Measurements from ENCODE around the gene NXPH1.

Gene NXPH1

GRCh38 chr7:8418629-8419245, 14.7 kb upstream of the NXPH1 start:
- H3K27ac Mint-ChIP-seq = no peak overlapping the region
- H3K4me3 Mint-ChIP-seq = no peak overlapping the region
- peaks cover 6 to 9% of the 10 kb centered on the region in 2 donors for H3K27me3 Mint-ChIP-seq
- DNase-seq (peak; percentile 32 to 45 (median 41)), ATAC-seq (replicated peaks) (peak; percentile 44)
- no peaks in the 10 kb centered on the region for H3K36me3 Mint-ChIP-seq (ENCODE audit: insufficient read depth)
- no peaks in the 10 kb centered on the region for H3K9me3 Mint-ChIP-seq
- no peaks in the 10 kb centered on the region for H3K4me1 Mint-ChIP-seq (ENCODE audit: low read depth in 2 of 2)

DNA sequence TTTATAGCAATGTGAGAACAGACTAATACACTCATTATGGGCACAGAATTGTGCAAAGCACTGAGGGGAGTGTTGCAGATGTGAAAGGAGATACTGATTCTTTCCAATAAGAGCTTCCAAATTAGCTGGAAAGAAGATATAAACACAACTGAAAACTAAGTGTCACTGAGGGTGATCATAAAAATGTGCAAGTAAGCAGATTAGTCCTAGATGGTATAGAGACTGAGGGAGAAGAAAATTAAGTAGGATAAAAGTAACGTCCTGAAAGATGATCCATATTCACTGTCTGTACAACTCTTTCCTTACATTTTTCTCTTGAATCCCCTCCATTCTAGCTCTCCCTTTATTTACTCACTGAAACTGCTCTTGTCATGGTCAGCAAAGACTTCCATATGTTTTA, 11.2 kb upstream of the NXPH1 start:
- Mint-ChIP-seq H3K27me3 (peaks cover 6 to 9% of the 10 kb centered on the region in 2 donors), H3K4me1 (ENCODE audit: low read depth in 2 of 2) (no peaks in the 10 kb centered on the region), H3K27ac (no peak overlapping the region), H3K9me3 (no peaks in the 10 kb centered on the region), H3K4me3 (no peak overlapping the region), H3K36me3 (ENCODE audit: insufficient read depth) (no peaks in the 10 kb centered on the region)
- ATAC-seq (replicated peaks) (no peak), DNase-seq (no peak)

DNA sequence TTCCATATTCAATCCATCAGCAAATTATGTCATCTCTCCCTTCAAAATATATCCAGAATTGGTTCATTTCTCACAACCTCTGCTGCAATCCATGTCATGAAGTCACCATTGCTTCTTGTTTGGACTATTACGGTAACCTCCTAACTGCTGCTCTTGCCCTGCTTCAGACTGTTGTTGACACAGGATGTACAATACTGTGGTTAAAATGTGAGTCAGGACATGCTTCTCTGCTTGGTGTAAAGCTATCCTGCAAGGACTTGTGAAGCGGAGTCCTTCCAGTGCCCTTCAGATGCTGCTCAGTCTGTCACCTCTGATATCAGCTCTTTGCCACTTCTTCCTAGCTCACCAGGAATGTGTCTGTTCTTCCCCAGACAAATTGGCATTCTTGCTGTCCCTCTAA, 10.4 kb upstream of the NXPH1 start:
- H3K27ac Mint-ChIP-seq = no peak overlapping the region
- no peaks in the 10 kb centered on the region for H3K9me3 Mint-ChIP-seq
- no peaks in the 10 kb centered on the region for H3K4me1 Mint-ChIP-seq (ENCODE audit: low read depth in 2 of 2)
- H3K27me3 Mint-ChIP-seq = peaks cover 2% of the 10 kb centered on the region in 2 donors
- DNase-seq (no peak), ATAC-seq (replicated peaks) (no peak)
- H3K4me3 Mint-ChIP-seq = no peak overlapping the region
- no peaks in the 10 kb centered on the region for H3K36me3 Mint-ChIP-seq (ENCODE audit: insufficient read depth)

DNA sequence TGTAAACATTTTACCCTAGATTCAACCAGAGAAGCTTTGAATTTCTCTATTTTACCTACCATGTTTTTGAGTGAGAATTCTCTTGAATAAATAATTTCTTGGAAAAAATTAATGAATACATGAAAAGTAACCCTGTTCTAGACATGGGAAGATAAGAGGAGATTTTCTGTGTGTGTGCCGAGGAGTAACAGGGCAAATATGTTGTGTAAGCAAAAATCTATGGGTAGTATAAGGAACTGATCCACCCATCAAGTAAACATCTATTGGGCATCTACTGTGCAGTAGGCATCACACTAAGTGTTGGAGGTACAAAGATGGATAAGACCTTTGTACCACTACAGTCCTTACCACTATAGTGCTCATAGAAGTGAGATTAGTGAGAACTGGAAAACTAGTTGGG, 8.2 kb upstream of the NXPH1 start:
- Mint-ChIP-seq H3K4me3 (no peak overlapping the region), H3K9me3 (no peaks in the 10 kb centered on the region), H3K36me3 (ENCODE audit: insufficient read depth) (no peaks in the 10 kb centered on the region), H3K27ac (no peak overlapping the region), H3K4me1 (ENCODE audit: low read depth in 2 of 2) (no peaks in the 10 kb centered on the region), H3K27me3 (peaks cover 0 to 6% of the 10 kb centered on the region in 2 donors)
- ATAC-seq (replicated peaks) = no peak
- no peak for DNase-seq

DNA sequence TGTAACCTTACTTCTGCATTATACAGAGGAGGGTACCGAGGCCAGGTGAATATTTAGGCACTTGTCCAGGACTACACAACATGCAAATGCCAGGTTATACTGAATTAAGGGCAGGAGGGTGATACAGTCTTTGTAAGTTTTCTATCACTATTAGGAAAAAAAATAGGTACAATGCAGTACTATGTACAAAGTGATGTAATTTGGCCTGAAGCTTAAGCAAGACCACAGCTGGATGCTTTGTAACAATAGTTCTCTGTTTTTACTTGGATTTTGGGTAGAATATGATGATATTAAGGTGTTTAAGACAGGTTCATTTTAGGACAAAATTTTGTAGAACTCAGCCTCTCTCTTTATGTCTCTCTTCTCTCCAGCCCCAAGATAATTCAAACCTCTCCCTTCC, 2.8 kb upstream of the NXPH1 start:
- Mint-ChIP-seq H3K9me3 (peaks cover 0 to 2% of the 10 kb centered on the region in 2 donors), H3K4me3 (no peak overlapping the region), H3K4me1 (ENCODE audit: low read depth in 2 of 2) (peaks cover 7 to 15% of the 10 kb centered on the region in 2 donors), H3K36me3 (ENCODE audit: insufficient read depth) (no peaks in the 10 kb centered on the region), H3K27me3 (peaks cover 37 to 55% of the 10 kb centered on the region in 2 donors), H3K27ac (no peak overlapping the region)
- no peak for ATAC-seq (replicated peaks)
- no peak for DNase-seq

- peaks cover 73 to 76% of the 10 kb centered on the region in 2 donors for H3K27me3 Mint-ChIP-seq
- H3K36me3 Mint-ChIP-seq (ENCODE audit: insufficient read depth) = no peaks in the 10 kb centered on the region
- peak overlapping the region in 1 of 2 donors; percentile 35 for H3K4me3 Mint-ChIP-seq
- DNase-seq (no peak), ATAC-seq (replicated peaks) (no peak)
- peaks cover 15 to 18% of the 10 kb centered on the region in 2 donors for H3K4me1 Mint-ChIP-seq (ENCODE audit: low read depth in 2 of 2)
- H3K9me3 Mint-ChIP-seq = peaks cover 0 to 2% of the 10 kb centered on the region in 2 donors
- no peak overlapping the region for H3K27ac Mint-ChIP-seq
Observed at GRCh38 chr7:8434290-8435002, 1.0 kb downstream of the NXPH1 start.

DNA sequence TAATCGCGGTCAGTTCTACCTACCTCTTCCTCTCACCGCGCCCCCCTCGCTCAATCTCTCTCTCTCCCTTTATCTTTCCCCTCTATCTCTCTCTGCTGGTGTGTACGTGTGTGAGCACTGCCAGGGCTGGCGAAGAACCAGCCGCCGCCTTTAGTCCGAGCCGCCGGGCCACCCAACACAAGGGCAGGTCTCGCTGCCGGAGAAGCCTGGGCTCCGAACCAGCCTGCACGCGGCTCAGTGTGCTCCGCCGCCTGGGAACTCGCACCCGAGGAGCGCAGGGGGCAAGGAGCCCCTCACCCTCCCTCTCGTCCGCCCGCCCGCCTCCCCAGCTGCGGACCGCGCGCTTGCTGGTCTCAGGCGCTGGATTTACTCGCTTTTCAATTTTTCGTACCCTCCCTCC, 1.7 kb downstream of the NXPH1 start:
- H3K36me3 Mint-ChIP-seq (ENCODE audit: insufficient read depth) = no peaks in the 10 kb centered on the region
- DNase-seq (no peak), ATAC-seq (replicated peaks) (no peak)
- H3K4me1 Mint-ChIP-seq (ENCODE audit: low read depth in 2 of 2) = peaks cover 15 to 18% of the 10 kb centered on the region in 2 donors
- H3K9me3 Mint-ChIP-seq = peaks cover 0 to 2% of the 10 kb centered on the region in 2 donors
- H3K27ac Mint-ChIP-seq = no peak overlapping the region
- H3K4me3 Mint-ChIP-seq = peak overlapping the region in 1 of 2 donors; percentile 2
- peaks cover 79 to 83% of the 10 kb centered on the region in 2 donors for H3K27me3 Mint-ChIP-seq

- DNase-seq = no peak
- Mint-ChIP-seq H3K27ac (no peak overlapping the region), H3K27me3 (peaks cover 85 to 87% of the 10 kb centered on the region in 2 donors), H3K36me3 (ENCODE audit: insufficient read depth) (no peaks in the 10 kb centered on the region), H3K9me3 (peaks cover 0 to 2% of the 10 kb centered on the region in 2 donors), H3K4me1 (ENCODE audit: low read depth in 2 of 2) (peaks cover 15 to 18% of the 10 kb centered on the region in 2 donors), H3K4me3 (peak overlapping the region in 1 of 2 donors; percentile 2)
- ATAC-seq (replicated peaks) = no peak
Observed at GRCh38 chr7:8435590-8436545, 2.5 kb downstream of the NXPH1 start.

- peaks cover 0 to 2% of the 10 kb centered on the region in 2 donors for H3K9me3 Mint-ChIP-seq
- H3K36me3 Mint-ChIP-seq (ENCODE audit: insufficient read depth) = peaks cover under 1% of the 10 kb centered on the region
- H3K27ac Mint-ChIP-seq = no peak overlapping the region
- peaks cover 15 to 18% of the 10 kb centered on the region in 2 donors for H3K4me1 Mint-ChIP-seq (ENCODE audit: low read depth in 2 of 2)
- DNase-seq (peak in 1 of 3 experiments; percentile 3), ATAC-seq (replicated peaks) (no peak)
- peak overlapping the region in 1 of 2 donors; percentile 21 for H3K4me3 Mint-ChIP-seq
- peaks cover 84 to 97% of the 10 kb centered on the region in 2 donors for H3K27me3 Mint-ChIP-seq
Observed at GRCh38 chr7:8436965-8437364, 3.6 kb downstream of the NXPH1 start.

DNA sequence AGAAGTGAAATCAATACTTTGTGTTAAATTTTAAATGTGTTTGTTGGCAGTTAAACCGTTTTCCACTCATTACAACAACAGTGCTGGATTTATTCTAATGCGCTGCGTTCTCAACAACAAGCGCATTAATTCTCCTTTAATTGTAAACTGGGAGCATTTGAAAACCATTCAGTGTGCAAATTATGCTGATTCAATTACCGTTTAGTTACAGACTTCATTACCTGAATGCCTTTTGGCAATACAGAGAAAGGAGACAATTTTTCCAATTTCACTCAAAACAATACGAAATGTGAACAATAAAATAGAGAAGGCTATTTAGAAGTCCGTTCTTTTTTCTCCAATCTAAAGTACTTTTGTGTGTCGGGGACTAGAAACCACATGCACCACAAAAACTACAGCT, 4.2 kb downstream of the NXPH1 start:
- Mint-ChIP-seq H3K27me3 (peaks cover 84 to 97% of the 10 kb centered on the region in 2 donors), H3K4me3 (no peak overlapping the region), H3K9me3 (peaks cover 0 to 3% of the 10 kb centered on the region in 2 donors), H3K4me1 (ENCODE audit: low read depth in 2 of 2) (peaks cover 15 to 18% of the 10 kb centered on the region in 2 donors), H3K36me3 (ENCODE audit: insufficient read depth) (peaks cover 4% of the 10 kb centered on the region), H3K27ac (no peak overlapping the region)
- no peak for ATAC-seq (replicated peaks)
- no peak for DNase-seq

- Mint-ChIP-seq H3K27me3 (peaks cover 86 to 95% of the 10 kb centered on the region in 2 donors), H3K27ac (no peak overlapping the region), H3K36me3 (ENCODE audit: insufficient read depth) (peaks cover 4% of the 10 kb centered on the region), H3K4me3 (no peak overlapping the region), H3K9me3 (peaks cover 0 to 5% of the 10 kb centered on the region in 2 donors), H3K4me1 (ENCODE audit: low read depth in 2 of 2) (peaks cover 3 to 20% of the 10 kb centered on the region in 2 donors)
- no peak for ATAC-seq (replicated peaks)
- no peak for DNase-seq
Observed at GRCh38 chr7:8440670-8441069, 7.3 kb downstream of the NXPH1 start.

GRCh38 chr7:8441106-8441965, 7.9 kb downstream of the NXPH1 start:
- H3K4me3 Mint-ChIP-seq = no peak overlapping the region
- no peak for ATAC-seq (replicated peaks)
- peaks cover 4% of the 10 kb centered on the region for H3K36me3 Mint-ChIP-seq (ENCODE audit: insufficient read depth)
- H3K27me3 Mint-ChIP-seq = peaks cover 86 to 89% of the 10 kb centered on the region in 2 donors
- H3K27ac Mint-ChIP-seq = no peak overlapping the region
- H3K4me1 Mint-ChIP-seq (ENCODE audit: low read depth in 2 of 2) = peaks cover 3 to 16% of the 10 kb centered on the region in 2 donors
- no peak for DNase-seq
- H3K9me3 Mint-ChIP-seq = peaks cover 0 to 5% of the 10 kb centered on the region in 2 donors
